ENCODE data around the gene ESRP2. TPM values are rescaled to one million over a fixed set of nuclear protein-coding genes. Genes with fewer than 3 reads are reported as not detected.

The ESRP2 gene
- total RNA-seq: under 1 TPM in 3 of 4 donors, not detected in 1; 0.11 to 0.51 (median 0.13) TPM

- no peak for ATAC-seq
- Histone ChIP-seq H3K27me3 (no peaks in the 10 kb centered on the region), H3K4me1 (peaks cover 16 to 26% of the 10 kb centered on the region in 2 donors), H3K4me3 (peak within 1 kb of the TSS; percentile 64 to 71 (median 68)), H3K9me3 (no peaks in the 10 kb centered on the region), H3K27ac (peak within 1 kb of the TSS; percentile 79 to 94 (median 88)), H3K36me3 (no peaks in the 10 kb centered on the region)
- DNase-seq: peak in 1 of 2 donors; percentile 21
- intact Hi-C loops (cut with DNase I; ENCODE audit: low total_unique reads) (no loop called here), in situ Hi-C loops (cut with MboI; ENCODE audit: low sequenced_read_pairs in 4 of 4) (loop anchor here in 1 of 4 donors (25.0 kb wide), 1 partner anchor 424 kb away; the partner anchor contains the start of genes RANBP10 and TSNAXIP1)
- no peak for TF ChIP-seq POLR2A (IDR thresholded peaks at IDR 0.05)
- TF ChIP-seq CTCF (IDR thresholded peaks at IDR 0.05 in 4 of 5, conservative IDR thresholded peaks at IDR 0.05 in 1 of 5): no peak
These were observed at the start of gene ESRP2 for GRCh38 chr16:68235887-68236136. TSS of gene ESRP2 (minus strand) at chr16:68236127. CDS start at chr16:68236045, 82 bp downstream.

- no peak for DNase-seq
- Histone ChIP-seq H3K27ac (peak overlapping the region; percentile 86 to 99 (median 95)), H3K36me3 (peaks cover 0 to 41% of the 10 kb centered on the region in 2 donors), H3K9me3 (no peaks in the 10 kb centered on the region), H3K27me3 (no peaks in the 10 kb centered on the region), H3K4me1 (peaks cover 88 to 93% of the 10 kb centered on the region in 2 donors), H3K4me3 (no peak overlapping the region)
- intact Hi-C loops (cut with DNase I; ENCODE audit: low total_unique reads) (no loop called here), in situ Hi-C loops (cut with MboI; ENCODE audit: low sequenced_read_pairs in 4 of 4) (no loop called here)
- TF ChIP-seq CTCF (IDR thresholded peaks at IDR 0.05 in 4 of 5, conservative IDR thresholded peaks at IDR 0.05 in 1 of 5) (no peak), POLR2A (IDR thresholded peaks at IDR 0.05) (no peak)
- no peak for ATAC-seq
These were observed 49.8 kb upstream of the ESRP2 start for GRCh38 chr16:68285683-68286082.

- peak overlapping the region; percentile 86 to 99 (median 95) for H3K27ac ChIP-seq
- DNase-seq: no peak
- no peak for TF ChIP-seq POLR2A (IDR thresholded peaks at IDR 0.05)
- TF ChIP-seq CTCF (IDR thresholded peaks at IDR 0.05 in 4 of 5, conservative IDR thresholded peaks at IDR 0.05 in 1 of 5): no peak
- in situ Hi-C loops (cut with MboI; ENCODE audit: low sequenced_read_pairs in 4 of 4): no loop called here
- H3K27me3 ChIP-seq: no peaks in the 10 kb centered on the region
- intact Hi-C loops (cut with DNase I; ENCODE audit: low total_unique reads): no loop called here
- H3K4me1 ChIP-seq: peaks cover 91 to 93% of the 10 kb centered on the region in 2 donors
- no peaks in the 10 kb centered on the region for H3K9me3 ChIP-seq
- H3K36me3 ChIP-seq: peaks cover 0 to 33% of the 10 kb centered on the region in 2 donors
- peak overlapping the region in 2 of 4 donors; percentile 7 to 40 for H3K4me3 ChIP-seq
- no peak for ATAC-seq
These were observed 48.9 kb upstream of the ESRP2 start for GRCh38 chr16:68284847-68285246.

- peaks cover 95 to 96% of the 10 kb centered on the region in 2 donors for H3K4me1 ChIP-seq
- intact Hi-C loops (cut with DNase I; ENCODE audit: low total_unique reads): loop anchor here (2.0 kb wide), 1 partner anchor 19 kb away; the partner anchor contains the start of gene SLC7A6
- in situ Hi-C loops (cut with MboI; ENCODE audit: low sequenced_read_pairs in 4 of 4): no loop called here
- no peaks in the 10 kb centered on the region for H3K9me3 ChIP-seq
- no peaks in the 10 kb centered on the region for H3K27me3 ChIP-seq
- peak overlapping the region; percentile 86 to 99 (median 95) for H3K27ac ChIP-seq
- ATAC-seq: peak; percentile 66 to 78
- peaks cover 0 to 24% of the 10 kb centered on the region in 2 donors for H3K36me3 ChIP-seq
- peak; percentile 51 to 86 for TF ChIP-seq POLR2A (IDR thresholded peaks at IDR 0.05)
- TF ChIP-seq CTCF (IDR thresholded peaks at IDR 0.05 in 4 of 5, conservative IDR thresholded peaks at IDR 0.05 in 1 of 5): peak in 1 of 5 experiments; percentile 16
- peak overlapping the region; percentile 11 to 40 (median 24) for H3K4me3 ChIP-seq
- peak; percentile 95 to 97 for DNase-seq
These were observed 48.1 kb upstream of the ESRP2 start for GRCh38 chr16:68283801-68284598.
